Renal pelvis (tissue), 4 donors: ENCODE measurements around the gene DHRSX. TPM values are rescaled to one million over a fixed set of nuclear protein-coding genes. Genes with fewer than 3 reads are reported as not detected.
"Not testable (repeated sequence)": the region's sequence is repeated elsewhere in the genome, so short reads cannot be mapped to it uniquely, and the experiment has no call there.

Experiments
- DNase-seq: peaks from one replicate; pipeline ENCODE4 v3.0.0-alpha.2; 2013
- polyA plus RNA-seq, 3 donors: library from polyadenylated mRNA; unstranded; fragments of 120-200 nt; gene quantifications; one replicate each; pipeline ENCODE4 v1.2.1, GENCODE V29; 2013; ENCODE audit not compliant: insufficient read length in 3 of 3

The DHRSX gene
- polyA plus RNA-seq, 3 donors, result 28.3 to 35.5 (median 32.7) TPM

GRCh38 chrX:2460821-2461710 is 39.7 kb downstream of the DHRSX start:
- DNase-seq, result not testable (repeated sequence)

- not testable (repeated sequence) for DNase-seq
Measured at GRCh38 chrX:2460048-2460447, 40.7 kb downstream of the DHRSX start.

GRCh38 chrX:2458309-2458708 is 42.5 kb downstream of the DHRSX start:
- DNase-seq, result no peak

- DNase-seq, result no peak
Measured at GRCh38 chrX:2457289-2458133, 43.3 kb downstream of the DHRSX start.

- DNase-seq, result not testable (repeated sequence)
Measured at GRCh38 chrX:2456091-2456490, 44.7 kb downstream of the DHRSX start.

- not testable (repeated sequence) for DNase-seq
Measured at GRCh38 chrX:2454620-2455019, 46.2 kb downstream of the DHRSX start.

- DNase-seq, result no peak
Measured at GRCh38 chrX:2452799-2453198, 48.0 kb downstream of the DHRSX start.

GRCh38 chrX:2452317-2452784 is 48.4 kb downstream of the DHRSX start:
- no peak for DNase-seq

GRCh38 chrX:2451501-2452316 is 49.1 kb downstream of the DHRSX start:
- DNase-seq, result no peak

GRCh38 chrX:2450681-2451080 is 50.1 kb downstream of the DHRSX start:
- DNase-seq, result no peak

- no peak for DNase-seq
Measured at GRCh38 chrX:2449135-2449886, 51.5 kb downstream of the DHRSX start.

GRCh38 chrX:2447484-2447883 is 53.3 kb downstream of the DHRSX start:
- no peak for DNase-seq

GRCh38 chrX:2446815-2447214 is 54.0 kb downstream of the DHRSX start:
- no peak for DNase-seq

GRCh38 chrX:2445662-2446623 is 54.8 kb downstream of the DHRSX start:
- no peak for DNase-seq

- no peak for DNase-seq
Measured at GRCh38 chrX:2442694-2443093, 58.1 kb downstream of the DHRSX start.

- DNase-seq, result no peak
Measured at GRCh38 chrX:2441466-2441865, 59.3 kb downstream of the DHRSX start.

GRCh38 chrX:2439613-2440012 is 61.2 kb downstream of the DHRSX start:
- no peak for DNase-seq

GRCh38 chrX:2435465-2435864 is 65.3 kb downstream of the DHRSX start:
- DNase-seq, result no peak

- no peak for DNase-seq
Measured at GRCh38 chrX:2434270-2435163, 66.3 kb downstream of the DHRSX start.
